ENCODE data around the gene VWC2L. TPM values are rescaled to one million over a fixed set of nuclear protein-coding genes. Genes with fewer than 3 reads are reported as not detected.

Gene VWC2L
- total RNA-seq, 2 donors from 2014 or later, result not detected

- Mint-ChIP-seq H3K9me3 (no peaks in the 10 kb centered on the region), H3K4me3 (no peak overlapping the region), H3K36me3 (ENCODE audit: low read depth) (no peaks in the 10 kb centered on the region), H3K4me1 (no peaks in the 10 kb centered on the region), H3K27ac (no peak overlapping the region), H3K27me3 (no peaks in the 10 kb centered on the region)
- ATAC-seq (replicated peaks), result no peak
Measured at GRCh38 chr2:214537929-214538328, 127.1 kb downstream of the VWC2L start.

DNA sequence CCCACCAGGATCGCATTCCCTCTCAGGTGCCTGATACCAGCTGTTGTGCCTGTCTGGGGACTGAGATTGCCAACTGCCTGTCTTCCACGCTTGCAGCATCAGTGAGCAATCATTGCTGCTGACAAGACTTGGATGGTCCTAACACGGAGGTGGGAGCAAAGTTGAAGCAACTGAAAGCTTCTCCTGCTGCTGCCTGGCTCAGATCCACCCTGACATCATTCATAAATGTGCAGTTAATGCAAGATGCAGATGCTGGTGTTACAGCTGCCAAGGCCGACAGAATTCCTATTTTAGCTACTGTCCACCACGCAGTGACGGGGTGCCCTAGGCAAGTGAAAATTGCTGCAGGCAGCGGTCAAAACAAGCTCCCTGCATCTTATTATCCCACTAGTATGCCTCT lies 131.4 kb downstream of the VWC2L start:
- no peaks in the 10 kb centered on the region for H3K4me1 Mint-ChIP-seq
- no peak overlapping the region for H3K27ac Mint-ChIP-seq
- no peaks in the 10 kb centered on the region for H3K27me3 Mint-ChIP-seq
- no peak overlapping the region for H3K4me3 Mint-ChIP-seq
- no peaks in the 10 kb centered on the region for H3K36me3 Mint-ChIP-seq (ENCODE audit: low read depth)
- no peaks in the 10 kb centered on the region for H3K9me3 Mint-ChIP-seq
- no peak for ATAC-seq (replicated peaks)

GRCh38 chr2:214542866-214543265 lies 132.0 kb downstream of the VWC2L start:
- Mint-ChIP-seq H3K4me3 (no peak overlapping the region), H3K36me3 (ENCODE audit: low read depth) (no peaks in the 10 kb centered on the region), H3K27ac (no peak overlapping the region), H3K9me3 (no peaks in the 10 kb centered on the region), H3K27me3 (no peaks in the 10 kb centered on the region), H3K4me1 (no peaks in the 10 kb centered on the region)
- no peak for ATAC-seq (replicated peaks)

- H3K9me3 Mint-ChIP-seq, result no peaks in the 10 kb centered on the region
- H3K27ac Mint-ChIP-seq, result no peak overlapping the region
- no peaks in the 10 kb centered on the region for H3K27me3 Mint-ChIP-seq
- no peaks in the 10 kb centered on the region for H3K4me1 Mint-ChIP-seq
- H3K4me3 Mint-ChIP-seq, result no peak overlapping the region
- ATAC-seq (replicated peaks), result no peak
- no peaks in the 10 kb centered on the region for H3K36me3 Mint-ChIP-seq (ENCODE audit: low read depth)
Measured at GRCh38 chr2:214543386-214543955, 132.6 kb downstream of the VWC2L start.

- H3K4me1 Mint-ChIP-seq, result no peaks in the 10 kb centered on the region
- H3K36me3 Mint-ChIP-seq (ENCODE audit: low read depth), result no peaks in the 10 kb centered on the region
- no peaks in the 10 kb centered on the region for H3K27me3 Mint-ChIP-seq
- no peak for ATAC-seq (replicated peaks)
- H3K9me3 Mint-ChIP-seq, result no peaks in the 10 kb centered on the region
- no peak overlapping the region for H3K4me3 Mint-ChIP-seq
- no peak overlapping the region for H3K27ac Mint-ChIP-seq
Measured at GRCh38 chr2:214545898-214546542, 135.2 kb downstream of the VWC2L start.

DNA sequence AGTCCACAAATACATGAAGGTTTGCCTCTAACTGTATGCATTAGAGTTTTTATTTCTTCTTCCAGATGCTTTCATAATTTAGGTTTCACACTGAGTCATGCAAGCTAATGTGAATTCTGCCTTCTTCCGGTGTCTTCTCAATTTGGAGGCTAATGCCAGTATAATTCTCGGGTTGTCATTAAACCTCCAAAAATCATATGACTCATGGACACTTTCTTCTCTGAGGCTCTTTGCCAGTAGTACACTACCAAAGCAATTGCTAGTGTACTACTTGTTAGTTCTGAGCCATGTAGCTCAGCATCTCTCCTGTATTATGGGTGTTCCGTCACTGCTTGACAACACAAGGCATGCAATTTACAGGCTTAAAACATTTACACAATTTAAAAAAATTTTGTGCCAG lies 137.1 kb downstream of the VWC2L start:
- H3K36me3 Mint-ChIP-seq (ENCODE audit: low read depth), result no peaks in the 10 kb centered on the region
- H3K27me3 Mint-ChIP-seq, result no peaks in the 10 kb centered on the region
- no peaks in the 10 kb centered on the region for H3K4me1 Mint-ChIP-seq
- H3K4me3 Mint-ChIP-seq, result no peak overlapping the region
- no peak overlapping the region for H3K27ac Mint-ChIP-seq
- ATAC-seq (replicated peaks), result no peak
- H3K9me3 Mint-ChIP-seq, result no peaks in the 10 kb centered on the region

- H3K27me3 Mint-ChIP-seq, result no peaks in the 10 kb centered on the region
- no peak for ATAC-seq (replicated peaks)
- no peak overlapping the region for H3K4me3 Mint-ChIP-seq
- H3K9me3 Mint-ChIP-seq, result no peaks in the 10 kb centered on the region
- H3K27ac Mint-ChIP-seq, result no peak overlapping the region
- no peaks in the 10 kb centered on the region for H3K36me3 Mint-ChIP-seq (ENCODE audit: low read depth)
- H3K4me1 Mint-ChIP-seq, result no peaks in the 10 kb centered on the region
Measured at GRCh38 chr2:214549946-214550345, 139.1 kb downstream of the VWC2L start.

- Mint-ChIP-seq H3K4me3 (no peak overlapping the region), H3K9me3 (no peaks in the 10 kb centered on the region), H3K4me1 (no peaks in the 10 kb centered on the region), H3K27ac (no peak overlapping the region), H3K36me3 (ENCODE audit: low read depth) (no peaks in the 10 kb centered on the region), H3K27me3 (no peaks in the 10 kb centered on the region)
- ATAC-seq (replicated peaks), result no peak
Measured at GRCh38 chr2:214550786-214551185, 139.9 kb downstream of the VWC2L start.

- H3K4me3 Mint-ChIP-seq, result no peak overlapping the region
- no peaks in the 10 kb centered on the region for H3K4me1 Mint-ChIP-seq
- H3K9me3 Mint-ChIP-seq, result no peaks in the 10 kb centered on the region
- H3K27ac Mint-ChIP-seq, result no peak overlapping the region
- H3K36me3 Mint-ChIP-seq (ENCODE audit: low read depth), result no peaks in the 10 kb centered on the region
- H3K27me3 Mint-ChIP-seq, result peaks cover 15% of the 10 kb centered on the region
- ATAC-seq (replicated peaks), result no peak
Measured at GRCh38 chr2:214557884-214558283, 147.0 kb downstream of the VWC2L start.

DNA sequence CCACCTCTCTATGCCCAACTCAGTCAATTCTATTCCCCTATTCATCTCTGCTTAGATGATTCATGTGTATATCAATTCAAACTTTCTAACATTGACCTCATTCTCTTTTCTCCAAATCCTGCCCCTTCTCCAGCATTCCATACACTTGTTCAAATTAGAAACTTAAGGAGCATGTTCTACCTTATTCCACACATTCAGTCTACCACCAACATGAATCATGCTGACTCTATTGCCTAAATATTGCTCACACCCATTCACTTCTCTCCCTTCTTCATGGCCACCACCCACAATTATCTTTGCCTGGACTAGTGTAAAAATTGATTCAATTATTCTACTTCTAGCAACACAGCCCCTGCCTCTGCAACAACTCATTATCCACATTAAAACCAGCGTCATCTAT lies 147.5 kb downstream of the VWC2L start:
- no peaks in the 10 kb centered on the region for H3K9me3 Mint-ChIP-seq
- peaks cover 15% of the 10 kb centered on the region for H3K27me3 Mint-ChIP-seq
- H3K27ac Mint-ChIP-seq, result no peak overlapping the region
- no peak overlapping the region for H3K4me3 Mint-ChIP-seq
- ATAC-seq (replicated peaks), result no peak
- no peaks in the 10 kb centered on the region for H3K36me3 Mint-ChIP-seq (ENCODE audit: low read depth)
- H3K4me1 Mint-ChIP-seq, result no peaks in the 10 kb centered on the region

- Mint-ChIP-seq H3K4me1 (no peaks in the 10 kb centered on the region), H3K4me3 (no peak overlapping the region), H3K36me3 (ENCODE audit: low read depth) (no peaks in the 10 kb centered on the region), H3K27ac (no peak overlapping the region), H3K27me3 (peaks cover 16% of the 10 kb centered on the region), H3K9me3 (no peaks in the 10 kb centered on the region)
- ATAC-seq (replicated peaks), result no peak
Measured at GRCh38 chr2:214560176-214560575, 149.3 kb downstream of the VWC2L start.

DNA sequence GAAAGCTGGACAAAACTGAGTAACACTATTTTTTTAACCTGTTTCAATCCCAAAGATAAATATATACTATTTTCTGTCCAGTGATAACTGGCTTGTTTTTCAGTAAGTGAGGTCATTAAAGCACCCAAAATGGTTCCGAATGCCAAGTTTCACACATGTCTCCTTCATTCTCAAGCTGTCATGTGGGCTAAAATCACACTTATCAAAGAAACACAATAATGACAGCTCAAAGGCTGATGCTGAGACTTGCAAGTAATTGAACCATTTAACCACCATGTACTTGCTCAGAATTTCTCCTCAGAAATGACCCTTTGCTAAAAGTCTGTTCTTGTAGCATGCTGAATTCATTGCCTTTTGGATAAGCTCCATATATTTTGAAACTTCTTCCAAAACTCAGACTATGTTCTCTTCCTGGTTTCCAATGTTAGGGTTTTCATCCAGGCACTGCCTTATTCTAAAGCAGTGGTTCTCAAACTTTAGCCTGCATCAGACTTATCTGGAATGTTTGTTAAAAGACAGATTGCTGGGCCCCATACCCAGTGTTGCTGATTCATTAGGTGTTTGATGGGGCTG lies 149.8 kb downstream of the VWC2L start:
- no peaks in the 10 kb centered on the region for H3K4me1 Mint-ChIP-seq
- no peak for ATAC-seq (replicated peaks)
- H3K36me3 Mint-ChIP-seq (ENCODE audit: low read depth), result no peaks in the 10 kb centered on the region
- H3K27ac Mint-ChIP-seq, result no peak overlapping the region
- H3K4me3 Mint-ChIP-seq, result no peak overlapping the region
- peaks cover 18% of the 10 kb centered on the region for H3K27me3 Mint-ChIP-seq
- no peaks in the 10 kb centered on the region for H3K9me3 Mint-ChIP-seq

GRCh38 chr2:214565246-214565645 lies 154.4 kb downstream of the VWC2L start:
- ATAC-seq (replicated peaks), result no peak
- H3K9me3 Mint-ChIP-seq, result peaks cover 3% of the 10 kb centered on the region
- no peak overlapping the region for H3K27ac Mint-ChIP-seq
- no peak overlapping the region for H3K4me3 Mint-ChIP-seq
- peaks cover 18% of the 10 kb centered on the region for H3K27me3 Mint-ChIP-seq
- no peaks in the 10 kb centered on the region for H3K36me3 Mint-ChIP-seq (ENCODE audit: low read depth)
- H3K4me1 Mint-ChIP-seq, result no peaks in the 10 kb centered on the region

- Mint-ChIP-seq H3K4me3 (no peak overlapping the region), H3K27me3 (peaks cover 18% of the 10 kb centered on the region), H3K9me3 (peaks cover 3% of the 10 kb centered on the region), H3K36me3 (ENCODE audit: low read depth) (no peaks in the 10 kb centered on the region), H3K27ac (no peak overlapping the region), H3K4me1 (no peaks in the 10 kb centered on the region)
- no peak for ATAC-seq (replicated peaks)
Measured at GRCh38 chr2:214566457-214566856, 155.6 kb downstream of the VWC2L start.

GRCh38 chr2:214569419-214570035 lies 158.7 kb downstream of the VWC2L start:
- Mint-ChIP-seq H3K36me3 (ENCODE audit: low read depth) (no peaks in the 10 kb centered on the region), H3K9me3 (peaks cover 3% of the 10 kb centered on the region), H3K4me3 (no peak overlapping the region), H3K27ac (no peak overlapping the region), H3K4me1 (no peaks in the 10 kb centered on the region), H3K27me3 (peaks cover 15% of the 10 kb centered on the region)
- no peak for ATAC-seq (replicated peaks)

Data from activated T-helper 17 cell treated with anti-CD3 and anti-CD28 coated beads, Interleukin-2, amount 50 U/mL, for 72 hours (primary cell).